ENCODE data around the gene USP13.
A peak's percentile ranks its signal among the peaks of the same experiment; 100 is the strongest.

The USP13 gene

GRCh38 chr3:179819379-179819778 is 166.5 kb downstream of the USP13 start:
- no peak for TF ChIP-seq USF1 (IDR thresholded peaks at IDR 0.05)

GRCh38 chr3:179822296-179822695 is 169.5 kb downstream of the USP13 start:
- TF ChIP-seq NFIC (IDR thresholded peaks at IDR 0.05) (no peak), MAX (IDR thresholded peaks at IDR 0.05) (no peak), RAD21 (IDR thresholded peaks at IDR 0.05; ENCODE audit: low read depth) (no peak), EP300 (IDR thresholded peaks at IDR 0.05; ENCODE audit: borderline replicate concordance) (no peak), EGR1 (IDR thresholded peaks at IDR 0.05) (no peak), TAF1 (IDR thresholded peaks at IDR 0.05; ENCODE audit: low read depth) (no peak), ZBTB7A (IDR thresholded peaks at IDR 0.05; ENCODE audit: low read depth) (no peak), TCF12 (IDR thresholded peaks at IDR 0.05; ENCODE audit: low read depth) (no peak), TEAD4 (IDR thresholded peaks at IDR 0.05) (no peak)

GRCh38 chr3:179825527-179826246 is 172.8 kb downstream of the USP13 start:
- TF ChIP-seq TAF1 (IDR thresholded peaks at IDR 0.05; ENCODE audit: low read depth) (no peak), USF1 (IDR thresholded peaks at IDR 0.05) (0 out of 2 replicates have a peak, but pooled peaks have one; percentile 32)

DNA sequence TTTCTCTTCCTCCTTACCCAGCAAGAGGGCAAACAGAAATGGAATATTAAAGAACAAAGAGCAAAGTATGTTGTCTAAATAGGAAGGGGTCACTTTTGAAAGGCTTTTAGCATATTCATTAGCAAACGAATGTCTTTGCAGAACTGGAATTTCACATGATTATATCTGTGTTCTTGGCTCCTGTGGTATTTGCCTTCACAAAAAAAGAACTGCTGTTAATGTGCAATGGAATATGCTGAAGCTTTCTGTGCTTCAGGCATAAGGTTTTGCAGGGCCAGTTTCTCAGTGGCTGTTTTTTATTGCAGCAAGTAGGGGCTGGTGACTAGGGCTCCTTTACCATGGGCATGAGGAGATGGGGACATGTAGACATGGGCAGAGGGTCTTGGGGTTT is 173.4 kb downstream of the USP13 start:
- TF ChIP-seq EP300 (IDR thresholded peaks at IDR 0.05; ENCODE audit: borderline replicate concordance) (no peak), REST (IDR thresholded peaks at IDR 0.05; ENCODE audit: low read depth) (no peak), TAF1 (IDR thresholded peaks at IDR 0.05; ENCODE audit: low read depth) (no peak), CEBPB (IDR thresholded peaks at IDR 0.05) (no peak), ZBTB7A (IDR thresholded peaks at IDR 0.05; ENCODE audit: low read depth) (no peak), NFIC (IDR thresholded peaks at IDR 0.05) (no peak), FOXM1 (IDR thresholded peaks at IDR 0.05; ENCODE audit: borderline replicate concordance, low read depth) (no peak), USF1 (IDR thresholded peaks at IDR 0.05) (no peak), CREB1 (IDR thresholded peaks at IDR 0.05; ENCODE audit: low read depth) (no peak), RAD21 (IDR thresholded peaks at IDR 0.05; ENCODE audit: low read depth) (no peak), MAX (IDR thresholded peaks at IDR 0.05) (no peak), YY1 (IDR thresholded peaks at IDR 0.05; ENCODE audit: low read depth) (no peak), TCF12 (IDR thresholded peaks at IDR 0.05; ENCODE audit: low read depth) (no peak), TEAD4 (IDR thresholded peaks at IDR 0.05) (no peak)

- no peak for TF ChIP-seq FOXM1 (IDR thresholded peaks at IDR 0.05; ENCODE audit: borderline replicate concordance, low read depth)
- TF ChIP-seq EGR1 (IDR thresholded peaks at IDR 0.05) = no peak
- no peak for TF ChIP-seq CEBPB (IDR thresholded peaks at IDR 0.05)
Observed at GRCh38 chr3:179828738-179829137, 175.9 kb downstream of the USP13 start.

- TF ChIP-seq TAF1 (IDR thresholded peaks at IDR 0.05; ENCODE audit: low read depth) (no peak), TCF12 (IDR thresholded peaks at IDR 0.05; ENCODE audit: low read depth) (no peak), CEBPB (IDR thresholded peaks at IDR 0.05) (no peak), RAD21 (IDR thresholded peaks at IDR 0.05; ENCODE audit: low read depth) (no peak), EGR1 (IDR thresholded peaks at IDR 0.05) (no peak), ZBTB7A (IDR thresholded peaks at IDR 0.05; ENCODE audit: low read depth) (no peak), REST (IDR thresholded peaks at IDR 0.05; ENCODE audit: low read depth) (no peak), TEAD4 (IDR thresholded peaks at IDR 0.05) (no peak), FOXM1 (IDR thresholded peaks at IDR 0.05; ENCODE audit: borderline replicate concordance, low read depth) (no peak), USF1 (IDR thresholded peaks at IDR 0.05) (no peak), CREB1 (IDR thresholded peaks at IDR 0.05; ENCODE audit: low read depth) (no peak), MAX (IDR thresholded peaks at IDR 0.05) (no peak), NFIC (IDR thresholded peaks at IDR 0.05) (no peak), EP300 (IDR thresholded peaks at IDR 0.05; ENCODE audit: borderline replicate concordance) (no peak), YY1 (IDR thresholded peaks at IDR 0.05; ENCODE audit: low read depth) (no peak)
Observed at GRCh38 chr3:179829401-179829800, 176.6 kb downstream of the USP13 start.

All from Ishikawa (cell line).